Measurements from ENCODE around the gene DMAP1.
"Not testable (repeated sequence)": the region's sequence is repeated elsewhere in the genome, so short reads cannot be mapped to it uniquely, and the experiment has no call there.

DMAP1 gene, protein sequence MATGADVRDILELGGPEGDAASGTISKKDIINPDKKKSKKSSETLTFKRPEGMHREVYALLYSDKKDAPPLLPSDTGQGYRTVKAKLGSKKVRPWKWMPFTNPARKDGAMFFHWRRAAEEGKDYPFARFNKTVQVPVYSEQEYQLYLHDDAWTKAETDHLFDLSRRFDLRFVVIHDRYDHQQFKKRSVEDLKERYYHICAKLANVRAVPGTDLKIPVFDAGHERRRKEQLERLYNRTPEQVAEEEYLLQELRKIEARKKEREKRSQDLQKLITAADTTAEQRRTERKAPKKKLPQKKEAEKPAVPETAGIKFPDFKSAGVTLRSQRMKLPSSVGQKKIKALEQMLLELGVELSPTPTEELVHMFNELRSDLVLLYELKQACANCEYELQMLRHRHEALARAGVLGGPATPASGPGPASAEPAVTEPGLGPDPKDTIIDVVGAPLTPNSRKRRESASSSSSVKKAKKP

DNA sequence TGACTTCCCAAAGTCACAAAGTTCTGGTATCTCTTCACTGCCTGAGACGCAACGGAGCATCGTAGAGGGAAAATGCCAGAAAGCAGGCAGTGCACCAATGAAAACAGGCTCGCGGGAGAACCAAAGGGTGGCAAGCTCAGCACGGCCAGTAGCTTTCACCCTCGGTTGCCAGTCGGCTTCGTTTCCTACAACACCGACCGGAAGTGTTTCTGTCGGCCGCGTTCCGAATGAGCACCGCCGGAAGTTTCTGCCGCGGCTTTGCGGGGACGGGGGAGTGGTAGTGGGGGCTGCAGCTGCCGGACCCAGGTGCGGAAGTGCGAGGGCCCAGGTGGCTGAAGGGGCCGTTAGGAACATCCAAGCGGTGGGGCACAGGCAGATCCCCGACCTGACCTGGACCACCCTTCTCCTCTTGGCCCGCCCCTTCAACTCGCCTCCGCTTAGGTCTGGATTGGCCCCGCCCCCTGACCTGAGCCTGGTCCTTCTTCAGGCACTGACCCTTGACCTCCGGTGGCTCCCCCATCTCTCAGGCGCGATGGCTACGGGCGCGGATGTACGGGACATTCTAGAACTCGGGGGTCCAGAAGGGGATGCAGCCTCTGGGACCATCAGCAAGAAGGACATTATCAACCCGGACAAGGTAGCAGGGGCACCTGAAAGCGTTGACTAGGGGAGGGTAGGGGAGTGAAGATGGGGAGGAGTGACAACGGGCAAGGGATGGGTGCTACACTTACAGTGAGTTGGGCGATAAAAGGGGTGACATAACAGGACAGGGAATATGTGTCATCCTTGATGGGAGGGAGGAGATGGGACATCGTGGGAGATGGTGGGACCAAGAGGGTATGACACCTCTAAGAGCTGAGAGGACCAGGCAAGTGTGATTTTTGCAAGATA, at the start of gene DMAP1:
Gene DMAP1, plus strand, starts transcription at position 250 of the 891 bp plus-strand sequence. Its CDS starts 283 bp downstream, at position 533.
- peak; percentile 42 for DNase-seq

- no peak for DNase-seq
Measured at GRCh38 chr1:44168520-44169098, 44.7 kb upstream of the DMAP1 start.

GRCh38 chr1:44170281-44170823, 42.9 kb upstream of the DMAP1 start:
- no peak for DNase-seq

GRCh38 chr1:44174630-44175029, 38.6 kb upstream of the DMAP1 start:
- DNase-seq = no peak

DNA sequence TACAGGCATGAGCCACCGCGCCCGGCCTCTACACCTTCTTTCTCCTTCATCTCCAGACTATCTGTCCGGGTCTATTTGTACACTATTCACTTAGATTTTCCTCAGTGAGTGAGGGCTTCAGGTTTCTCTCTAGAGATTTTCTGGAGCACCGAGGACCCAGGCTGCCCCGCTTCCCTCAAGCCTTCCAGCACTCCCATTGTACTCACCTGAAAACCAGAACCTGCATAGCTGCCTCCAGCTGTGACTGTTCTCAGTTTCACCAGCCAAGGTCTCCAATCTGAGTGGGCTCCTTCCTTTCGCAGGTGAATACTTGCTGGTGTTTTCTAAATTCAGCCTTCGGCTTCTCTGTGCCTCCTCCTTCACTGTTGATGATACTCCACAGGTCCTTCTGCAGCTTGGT, 12.9 kb upstream of the DMAP1 start:
- no peak for DNase-seq

- not testable (repeated sequence) for DNase-seq
Measured at GRCh38 chr1:44206545-44206944, 6.7 kb upstream of the DMAP1 start.

DNA sequence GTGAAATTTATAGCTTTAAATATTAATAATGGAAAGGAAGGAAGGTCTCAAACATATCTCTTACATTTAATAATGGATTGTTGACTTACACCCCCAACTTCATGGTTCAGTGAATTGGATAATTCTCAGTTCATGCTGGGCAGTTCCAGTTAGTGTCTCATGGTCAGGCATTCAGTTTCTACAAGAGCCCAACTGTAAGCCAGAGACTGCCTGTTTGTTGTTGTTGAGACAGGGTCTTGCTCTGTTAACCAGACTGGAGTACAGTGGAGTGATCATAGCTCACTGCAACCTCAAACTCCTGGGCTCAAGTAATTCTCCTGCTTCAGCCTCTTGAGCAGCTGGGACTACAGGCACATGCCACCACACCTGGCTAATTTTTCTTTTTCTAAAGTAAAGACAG, 5.0 kb upstream of the DMAP1 start:
- no peak for DNase-seq

DNA sequence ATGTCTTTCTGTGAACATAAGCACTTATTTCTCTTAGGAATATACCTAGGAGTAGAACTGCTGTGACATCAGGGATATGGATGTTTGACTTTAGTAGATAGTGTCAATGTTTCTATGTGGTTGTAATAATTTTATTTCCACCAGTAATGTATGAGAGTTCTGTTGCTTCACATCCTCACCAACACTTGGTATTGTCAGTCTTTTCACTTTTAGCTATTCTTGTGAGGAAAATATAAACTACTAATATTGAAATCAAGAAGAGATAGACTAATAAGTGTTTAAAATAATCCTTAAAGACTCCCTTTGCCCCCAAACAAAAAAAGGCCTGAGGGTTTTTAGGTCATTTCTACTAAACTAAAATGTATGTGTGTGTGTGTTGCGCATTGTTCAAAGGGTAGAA, 2.7 kb upstream of the DMAP1 start:
- DNase-seq = no peak

DNA sequence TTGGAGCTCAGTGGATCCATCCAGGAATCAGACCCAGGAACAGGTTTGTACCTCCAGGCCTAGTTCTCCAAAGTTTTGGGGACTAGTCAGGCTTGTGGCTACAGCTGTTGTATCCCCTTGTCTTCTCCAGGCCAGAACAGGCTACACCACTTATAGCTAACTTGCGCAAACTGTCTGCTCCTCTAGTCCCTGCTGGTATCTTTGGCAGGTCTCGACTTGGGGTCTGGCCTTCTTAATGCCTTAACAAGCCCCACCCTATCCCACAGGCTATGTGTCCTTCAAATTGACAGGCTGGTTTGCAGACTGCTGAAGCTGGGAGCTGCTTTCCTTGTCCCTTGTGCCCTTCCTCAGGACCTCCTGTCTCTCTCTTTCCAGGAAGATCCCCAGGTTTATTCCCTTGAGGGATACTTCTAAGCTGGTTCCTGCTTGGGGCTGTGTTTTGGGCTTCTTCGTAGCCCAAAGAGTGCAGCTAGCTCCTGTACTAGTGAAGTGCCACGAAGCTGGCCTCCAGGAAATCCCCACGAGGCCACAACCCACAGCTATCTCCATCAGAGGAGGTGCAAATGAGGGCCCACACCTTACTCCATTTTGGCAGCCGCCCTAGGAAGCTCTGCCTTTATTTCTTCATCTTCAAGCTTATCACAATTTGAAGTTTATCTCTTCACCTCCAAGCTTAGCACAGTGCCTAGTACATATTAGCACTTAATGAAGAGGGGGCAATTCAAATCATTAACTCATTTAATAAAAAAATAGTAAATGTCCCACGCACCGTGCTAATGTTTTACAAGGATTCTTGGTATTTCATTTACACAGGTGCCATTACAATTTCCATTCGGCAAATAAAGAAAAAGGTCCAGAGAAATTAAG, 683 bp upstream of the DMAP1 start:
- no peak for DNase-seq

- DNase-seq = no peak
Measured at GRCh38 chr1:44217809-44218410, 4.6 kb downstream of the DMAP1 start.

DNA sequence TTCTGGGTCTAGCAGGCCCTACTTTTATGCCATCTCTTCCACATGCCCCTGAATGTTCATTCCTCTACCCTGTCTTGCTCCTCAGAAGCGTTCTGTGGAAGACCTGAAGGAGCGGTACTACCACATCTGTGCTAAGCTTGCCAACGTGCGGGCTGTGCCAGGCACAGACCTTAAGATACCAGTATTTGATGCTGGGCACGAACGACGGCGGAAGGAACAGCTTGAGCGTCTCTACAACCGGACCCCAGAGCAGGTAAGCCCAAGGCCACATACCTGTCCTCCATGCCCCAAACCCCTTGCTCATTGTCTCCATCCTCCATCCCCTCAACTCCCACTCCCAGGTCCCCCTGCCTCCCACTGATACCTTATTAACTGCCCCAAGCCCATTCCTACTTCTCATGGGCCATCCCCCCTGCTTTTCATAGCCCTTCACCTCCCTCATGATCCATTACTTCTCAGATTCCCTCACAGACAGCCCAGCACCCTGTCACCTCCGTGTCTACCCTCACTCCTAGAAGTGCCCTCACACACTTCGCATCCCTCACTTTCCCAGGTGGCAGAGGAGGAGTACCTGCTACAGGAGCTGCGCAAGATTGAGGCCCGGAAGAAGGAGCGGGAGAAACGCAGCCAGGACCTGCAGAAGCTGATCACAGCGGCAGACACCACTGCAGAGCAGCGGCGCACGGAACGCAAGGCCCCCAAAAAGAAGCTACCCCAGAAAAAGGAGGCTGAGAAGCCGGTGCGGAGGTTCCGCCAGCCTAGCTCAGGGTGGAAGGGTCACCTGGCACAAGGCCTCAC, 5.4 kb downstream of the DMAP1 start:
- DNase-seq = no peak

DNA sequence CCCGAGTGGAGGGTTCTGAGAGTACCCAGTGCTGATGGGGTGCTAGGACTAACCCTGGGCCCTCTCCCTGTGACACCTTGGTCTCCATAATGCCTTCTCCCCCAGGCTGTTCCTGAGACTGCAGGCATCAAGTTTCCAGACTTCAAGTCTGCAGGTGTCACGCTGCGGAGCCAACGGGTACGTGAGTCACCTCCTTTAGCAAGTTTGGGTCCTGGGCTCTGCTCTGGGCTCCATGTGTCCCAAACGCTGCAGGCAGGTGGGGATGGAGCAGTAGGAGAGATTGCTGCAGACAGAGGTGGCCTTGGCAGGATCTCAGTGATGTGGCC, 6.0 kb downstream of the DMAP1 start:
- no peak for DNase-seq

DNA sequence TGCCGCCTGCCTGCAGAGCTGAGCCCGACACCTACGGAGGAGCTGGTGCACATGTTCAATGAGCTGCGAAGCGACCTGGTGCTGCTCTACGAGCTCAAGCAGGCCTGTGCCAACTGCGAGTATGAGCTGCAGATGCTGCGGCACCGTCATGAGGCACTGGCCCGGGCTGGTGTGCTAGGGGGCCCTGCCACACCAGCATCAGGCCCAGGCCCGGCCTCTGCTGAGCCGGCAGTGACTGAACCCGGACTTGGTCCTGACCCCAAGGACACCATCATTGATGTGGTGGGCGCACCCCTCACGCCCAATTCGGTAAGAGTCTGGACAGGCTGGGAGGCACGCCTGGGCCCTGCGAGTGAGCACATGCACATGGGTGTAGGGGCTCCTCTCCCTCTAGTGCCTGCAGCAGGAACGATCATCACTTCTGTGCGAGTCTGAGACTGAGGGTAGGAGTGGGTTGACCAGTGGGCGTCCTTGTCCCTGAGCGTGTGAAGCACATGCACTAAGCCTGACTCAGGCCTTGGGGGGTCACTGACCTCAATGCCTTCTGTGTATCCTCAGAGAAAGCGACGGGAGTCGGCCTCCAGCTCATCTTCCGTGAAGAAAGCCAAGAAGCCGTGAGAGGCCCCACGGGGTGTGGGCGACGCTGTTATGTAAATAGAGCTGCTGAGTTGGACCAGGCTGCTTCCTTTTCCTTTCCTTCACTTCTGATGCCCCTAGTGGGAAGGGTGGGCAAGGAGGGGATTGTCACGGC, 6.9 kb downstream of the DMAP1 start:
- DNase-seq = no peak

- DNase-seq = no peak
Measured at GRCh38 chr1:44220755-44221154, 7.5 kb downstream of the DMAP1 start.

DNA sequence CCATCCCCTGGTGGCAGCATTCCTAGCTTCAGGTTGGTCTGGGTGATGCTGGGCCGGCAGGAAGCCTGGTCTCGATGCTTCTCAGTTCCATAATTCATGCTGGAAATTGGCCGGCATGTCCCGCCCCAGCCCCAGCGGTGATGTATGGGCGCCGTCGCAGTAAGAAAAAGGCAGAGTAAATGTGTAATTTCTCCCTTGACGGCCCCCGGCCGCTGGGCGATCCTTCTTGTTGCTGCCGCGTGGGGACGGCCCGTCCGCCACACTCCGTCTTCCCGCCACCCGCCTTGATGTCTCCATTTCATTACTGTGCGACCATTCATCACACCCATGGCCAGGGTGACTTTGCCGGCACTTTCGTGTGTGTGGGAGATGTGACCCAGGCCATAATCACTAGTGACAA, 8.5 kb downstream of the DMAP1 start:
- DNase-seq = no peak

DNA sequence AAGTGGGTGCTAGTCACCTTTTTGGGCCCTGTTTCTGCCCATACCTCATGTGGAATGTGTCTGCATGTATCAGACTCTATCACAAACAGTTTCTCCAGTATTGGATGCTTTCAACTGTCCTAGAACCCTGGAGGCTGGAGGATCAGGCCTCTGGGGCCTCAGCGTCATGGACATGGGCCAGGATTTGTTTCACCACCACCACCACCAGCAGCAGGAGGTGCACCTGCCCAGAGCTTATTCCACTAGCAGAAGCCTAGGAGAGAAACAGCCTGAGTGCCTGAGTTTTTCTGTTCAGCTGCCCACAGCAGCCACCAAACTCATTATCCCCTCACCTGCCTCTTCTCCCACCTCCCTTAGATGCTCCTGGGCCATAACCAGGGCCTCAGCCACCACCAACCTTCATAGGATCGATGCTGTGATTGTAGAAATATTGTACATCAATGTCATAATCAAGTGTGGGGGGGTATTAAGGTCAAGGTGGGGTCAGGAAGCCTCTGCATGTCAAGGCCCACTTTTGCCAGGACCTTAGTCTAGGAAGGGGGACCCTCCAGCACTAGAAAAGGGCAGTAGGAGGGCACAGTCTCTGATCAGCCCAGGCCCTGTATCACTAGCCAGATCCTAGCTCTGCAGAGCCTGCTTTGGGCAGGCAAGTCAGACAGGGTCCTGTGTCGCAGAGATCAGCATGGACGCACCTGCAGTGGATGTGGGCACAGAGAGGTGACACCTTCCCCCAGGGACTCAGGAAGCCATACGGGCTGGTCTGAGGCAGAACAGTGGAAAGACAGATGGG, 9.3 kb downstream of the DMAP1 start:
- no peak for DNase-seq

DNA sequence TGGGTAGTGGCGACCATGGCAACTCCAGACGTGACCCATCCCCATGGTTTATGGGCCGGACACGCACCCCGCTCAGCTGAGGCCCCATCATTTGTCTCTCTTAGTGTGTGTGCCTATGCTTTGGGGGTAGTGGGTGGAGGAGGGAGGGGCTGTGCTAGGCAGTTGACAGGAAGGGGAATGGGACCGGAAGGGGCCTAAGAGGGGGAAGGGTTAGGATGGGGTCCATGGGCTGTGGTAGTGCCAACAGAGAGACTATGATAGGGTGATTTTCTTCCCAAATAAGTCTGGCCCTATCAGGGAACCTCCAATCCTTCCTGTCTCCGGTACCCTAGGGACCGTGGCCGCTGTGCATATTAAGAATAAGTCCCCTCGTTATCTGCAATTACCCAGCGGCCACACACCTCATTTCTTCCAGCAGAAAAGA, 9.9 kb downstream of the DMAP1 start:
- DNase-seq = no peak

GRCh38 chr1:44225761-44226160, 12.5 kb downstream of the DMAP1 start:
- DNase-seq = no peak

- DNase-seq = no peak
Measured at GRCh38 chr1:44227211-44227610, 13.9 kb downstream of the DMAP1 start.

Data from GOT3 (cell line).